ENCODE results near the gene PUS3.

- TF ChIP-seq POLR2A (IDR thresholded peaks at IDR 0.05; ENCODE audit: low read depth, low read length) = no peak
- no peak for TF ChIP-seq POLR2AphosphoS5 (IDR thresholded peaks at IDR 0.05; ENCODE audit: low read depth, low read length)
- TF ChIP-seq TAF1 (IDR thresholded peaks at IDR 0.05; ENCODE audit: borderline replicate concordance, low read depth, low read length) = no peak
Measured at GRCh38 chr11:125923012-125923579, 20.1 kb upstream of the PUS3 start.

Data from GM12892 (cell line).